GM23338 (cell line): ENCODE measurements around the gene ZNF277. TPM values are rescaled to one million over a fixed set of nuclear protein-coding genes. Genes with fewer than 3 reads are reported as not detected.

Experiments used
- ATAC-seq: fragments of 200-7000 bp; cut with Tn5 transposase; 3 replicates; pipeline ENCODE4 v1.9.1; 2020
- DNase-seq: peaks from one replicate; pipeline ENCODE4 v3.0.0-alpha.2; 2015; ENCODE audit warnings: low spot score
- H2AFZ ChIP-seq: fragments of 200-600 bp; sonication (generic); 2 replicates; pipeline ENCODE4 v1.8.0; 2016; ENCODE audit warnings: antibody characterized with exemption, mild to moderate bottlenecking, moderate library complexity
- H3F3A ChIP-seq: fragments of 200-600 bp; sonication (generic); replicated peaks from 2 replicates; pipeline ENCODE4 v1.8.0; 2017; ENCODE audit warnings: antibody characterized with exemption, mixed run types, low read depth
- H3K27ac ChIP-seq: fragments of 200-600 bp; sonication (generic); 2 replicates; pipeline ENCODE4 v1.6.1; 2016; ENCODE audit warnings: low read depth
- H3K27me3 ChIP-seq: fragments of 200-600 bp; sonication (generic); 2 replicates; pipeline ENCODE4 v1.8.0; 2016; ENCODE audit warnings: mild to moderate bottlenecking, mixed run types, moderate library complexity; ENCODE audit not compliant: insufficient read depth
- H3K36me3 ChIP-seq: fragments of 200-600 bp; sonication (generic); 2 replicates; pipeline ENCODE4 v1.8.0; 2016; ENCODE audit warnings: mild to moderate bottlenecking; ENCODE audit not compliant: insufficient read depth
- H3K4me1 ChIP-seq: fragments of 200-600 bp; sonication (generic); 2 replicates; pipeline ENCODE4 v1.8.0; 2016; ENCODE audit warnings: mild to moderate bottlenecking, moderate library complexity; ENCODE audit not compliant: insufficient read depth
- H3K4me2 ChIP-seq: fragments of 200-600 bp; sonication (generic); 2 replicates; pipeline ENCODE4 v1.7.1; 2017; ENCODE audit warnings: mixed run types
- H3K4me3 ChIP-seq: fragments of 200-600 bp; sonication (generic); 2 replicates; pipeline ENCODE4 v1.6.1; 2016; ENCODE audit warnings: mixed run types
- H3K79me2 ChIP-seq: fragments of 200-600 bp; sonication (generic); replicated peaks from 2 replicates; pipeline ENCODE4 v1.8.0; 2017; ENCODE audit warnings: mild to moderate bottlenecking; ENCODE audit not compliant: insufficient read depth
- H3K9me2 ChIP-seq: fragments of 200-600 bp; sonication (generic); 2 replicates; pipeline ENCODE4 v1.8.0; 2017; ENCODE audit not compliant: insufficient read depth
- H4K20me1 ChIP-seq: fragments of 200-600 bp; sonication (generic); replicated peaks from 2 replicates; pipeline ENCODE4 v1.8.0; 2017; ENCODE audit warnings: mild to moderate bottlenecking; ENCODE audit not compliant: insufficient read depth
- H3K27ac Mint-ChIP-seq: 2 replicates; pipeline ENCODE4 v1.8.0; 2020; ENCODE audit warnings: inconsistent platforms, mild to moderate bottlenecking, moderate library complexity, mixed read lengths
- H3K27me3 Mint-ChIP-seq: 3 replicates; pipeline ENCODE4 v1.8.0; 2022; ENCODE audit warnings: low read depth, mild to moderate bottlenecking, moderate library complexity, mixed read lengths, inconsistent platforms; ENCODE audit not compliant: insufficient read depth, poor library complexity
- H3K36me3 Mint-ChIP-seq: 3 replicates; pipeline ENCODE4 v1.8.0; 2021; ENCODE audit warnings: low read depth, mild to moderate bottlenecking, inconsistent platforms, moderate library complexity, mixed read lengths
- H3K4me1 Mint-ChIP-seq: 3 replicates; pipeline ENCODE4 v1.8.0; 2020; ENCODE audit warnings: mild to moderate bottlenecking, inconsistent platforms, mixed read lengths
- H3K4me3 Mint-ChIP-seq: 3 replicates; pipeline ENCODE4 v1.8.0; 2021; ENCODE audit warnings: moderate library complexity, mild to moderate bottlenecking, inconsistent platforms, mixed read lengths
- H3K9me3 Mint-ChIP-seq: 3 replicates; pipeline ENCODE4 v1.8.0; 2020; ENCODE audit warnings: moderate library complexity, mild to moderate bottlenecking, inconsistent platforms, mixed read lengths
- CREB1 ChIP-seq: fragments of 250-450 bp; sonication (Bioruptor Pico); IDR thresholded peaks from 2 replicates; pipeline ENCODE4 v1.5.0; 2020; ENCODE audit warnings: low read depth, mild to moderate bottlenecking, moderate library complexity
- EZH2 ChIP-seq: fragments of 200-600 bp; sonication (generic); IDR thresholded peaks from one replicate; pipeline ENCODE4 v1.8.0; 2017; ENCODE audit warnings: antibody characterized with exemption, mild to moderate bottlenecking, low read depth; ENCODE audit not compliant: unreplicated experiment
- EZH2phosphoT487 ChIP-seq: fragments of 200-600 bp; sonication (generic); IDR thresholded peaks from one replicate; pipeline ENCODE4 v1.8.1; 2018; ENCODE audit warnings: antibody characterized with exemption; ENCODE audit not compliant: unreplicated experiment
- JUNB ChIP-seq: IDR thresholded peaks from one replicate; pipeline ENCODE4 v1.6.1; 2016; ENCODE audit warnings: antibody characterized with exemption; ENCODE audit not compliant: unreplicated experiment
- NANOG ChIP-seq: IDR thresholded peaks from 2 replicates; pipeline ENCODE4 v1.6.1; 2016; ENCODE audit warnings: antibody characterized with exemption, borderline replicate concordance
- POLR2AphosphoS5 ChIP-seq: IDR thresholded peaks from 2 replicates; pipeline ENCODE4 v1.6.1; 2016; ENCODE audit warnings: antibody characterized with exemption, low read depth
- REST ChIP-seq: IDR thresholded peaks from one replicate; pipeline ENCODE4 v1.6.1; 2018; ENCODE audit warnings: antibody characterized with exemption; ENCODE audit not compliant: unreplicated experiment
- STAT1 ChIP-seq: IDR thresholded peaks from one replicate; pipeline ENCODE4 v1.6.1; 2016; ENCODE audit warnings: antibody characterized with exemption; ENCODE audit not compliant: unreplicated experiment
- ZNF114 ChIP-seq: fragments of 250-450 bp; sonication (Bioruptor Pico); IDR thresholded peaks from 2 replicates; pipeline ENCODE4 v1.5.0; 2020; ENCODE audit warnings: mild to moderate bottlenecking, moderate library complexity
- ZNF331 ChIP-seq: fragments of 250-450 bp; sonication (Bioruptor Pico); IDR thresholded peaks from 2 replicates; pipeline ENCODE4 v1.5.0; 2020; ENCODE audit warnings: low read depth, mild to moderate bottlenecking, moderate library complexity
- ZNF462 ChIP-seq: fragments of 250-450 bp; sonication (Bioruptor Pico); IDR thresholded peaks from 2 replicates; pipeline ENCODE4 v1.5.0; 2020; ENCODE audit warnings: mild to moderate bottlenecking, moderate library complexity
- polyA plus RNA-seq: library from polyadenylated mRNA; unstranded; fragments of >200 nt; fragmentation: Nextera tagmentation; extraction: Ambion mirVana; gene quantifications from 2 replicates; pipeline ENCODE4 v1.2.1, GENCODE V29; 2016
- total RNA-seq: library from RNA; depleted of rRNA; stranded (reverse); fragments of >200 nt; shearing (Covaris generic); gene quantifications from 2 replicates; pipeline ENCODE4 v1.2.3, GENCODE V29; 2014
- TF ChIP-seq, protein P1 (sequence below), 2 experiments: fragments of 200-600 bp in 1 of 2; sonication (generic) in 1 of 2; conservative IDR thresholded peaks; 2 replicates each; pipeline versions ENCODE4 v1.5.1 to v1.6.1; 2016 to 2017; ENCODE audit warnings: antibody characterized with exemption in 2 of 2, low read depth in 2 of 2, mild to moderate bottlenecking in 2 of 2, moderate library complexity in 1 of 2
- TF ChIP-seq, protein P2 (sequence below): IDR thresholded peaks from 2 replicates; pipeline ENCODE4 v1.6.1; 2016; ENCODE audit warnings: antibody characterized with exemption

The ZNF277 gene
- total and polyA plus RNA-seq, 2 experiments from 2014 or later: 25.4 to 28.9 TPM

- H3K27ac Mint-ChIP-seq: no peak overlapping the region
- Histone ChIP-seq H4K20me1 (no peaks in the 10 kb centered on the region), H3K4me3 (no peak overlapping the region), H3K4me2 (no peak overlapping the region), H2AFZ (no peak overlapping the region), H3K27ac (no peak overlapping the region), H3K27me3 (no peaks in the 10 kb centered on the region), H3K36me3 (no peaks in the 10 kb centered on the region), H3K4me1 (no peaks in the 10 kb centered on the region; the same call in 1 of the 2 replicates), H3K79me2 (no peaks in the 10 kb centered on the region), H3F3A (no peaks in the 10 kb centered on the region), H3K9me2 (no peaks in the 10 kb centered on the region)
- H3K4me1 Mint-ChIP-seq: peaks cover 7% of the 10 kb centered on the region; the same call in 2 of the 3 replicates
- H3K27me3 Mint-ChIP-seq: no peaks in the 10 kb centered on the region
- no peak overlapping the region for H3K4me3 Mint-ChIP-seq
- no peaks in the 10 kb centered on the region for H3K9me3 Mint-ChIP-seq
- H3K36me3 Mint-ChIP-seq: peaks cover 3% of the 10 kb centered on the region; the same call in 1 of the 3 replicates
- DNase-seq: no peak
- TF ChIP-seq EZH2phosphoT487: no peak
- TF ChIP-seq ZNF462 (CRISPR knock-in tag): no peak
- TF ChIP-seq REST: no peak
- TF ChIP-seq ZNF331 (CRISPR knock-in tag): no peak
- no peak for TF ChIP-seq EZH2
- TF ChIP-seq, protein P1, sequence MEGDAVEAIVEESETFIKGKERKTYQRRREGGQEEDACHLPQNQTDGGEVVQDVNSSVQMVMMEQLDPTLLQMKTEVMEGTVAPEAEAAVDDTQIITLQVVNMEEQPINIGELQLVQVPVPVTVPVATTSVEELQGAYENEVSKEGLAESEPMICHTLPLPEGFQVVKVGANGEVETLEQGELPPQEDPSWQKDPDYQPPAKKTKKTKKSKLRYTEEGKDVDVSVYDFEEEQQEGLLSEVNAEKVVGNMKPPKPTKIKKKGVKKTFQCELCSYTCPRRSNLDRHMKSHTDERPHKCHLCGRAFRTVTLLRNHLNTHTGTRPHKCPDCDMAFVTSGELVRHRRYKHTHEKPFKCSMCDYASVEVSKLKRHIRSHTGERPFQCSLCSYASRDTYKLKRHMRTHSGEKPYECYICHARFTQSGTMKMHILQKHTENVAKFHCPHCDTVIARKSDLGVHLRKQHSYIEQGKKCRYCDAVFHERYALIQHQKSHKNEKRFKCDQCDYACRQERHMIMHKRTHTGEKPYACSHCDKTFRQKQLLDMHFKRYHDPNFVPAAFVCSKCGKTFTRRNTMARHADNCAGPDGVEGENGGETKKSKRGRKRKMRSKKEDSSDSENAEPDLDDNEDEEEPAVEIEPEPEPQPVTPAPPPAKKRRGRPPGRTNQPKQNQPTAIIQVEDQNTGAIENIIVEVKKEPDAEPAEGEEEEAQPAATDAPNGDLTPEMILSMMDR (conservative IDR thresholded peaks at IDR 0.05; ENCODE audit: low read depth in 2 of 2): no peak
- TF ChIP-seq ZNF114 (CRISPR knock-in tag): no peak
- no peak for TF ChIP-seq POLR2AphosphoS5
- TF ChIP-seq CREB1 (CRISPR knock-in tag): no peak
- TF ChIP-seq STAT1: no peak
- TF ChIP-seq JUNB: no peak
- TF ChIP-seq, protein P2, sequence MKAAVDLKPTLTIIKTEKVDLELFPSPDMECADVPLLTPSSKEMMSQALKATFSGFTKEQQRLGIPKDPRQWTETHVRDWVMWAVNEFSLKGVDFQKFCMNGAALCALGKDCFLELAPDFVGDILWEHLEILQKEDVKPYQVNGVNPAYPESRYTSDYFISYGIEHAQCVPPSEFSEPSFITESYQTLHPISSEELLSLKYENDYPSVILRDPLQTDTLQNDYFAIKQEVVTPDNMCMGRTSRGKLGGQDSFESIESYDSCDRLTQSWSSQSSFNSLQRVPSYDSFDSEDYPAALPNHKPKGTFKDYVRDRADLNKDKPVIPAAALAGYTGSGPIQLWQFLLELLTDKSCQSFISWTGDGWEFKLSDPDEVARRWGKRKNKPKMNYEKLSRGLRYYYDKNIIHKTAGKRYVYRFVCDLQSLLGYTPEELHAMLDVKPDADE: no peak
- no peak for TF ChIP-seq NANOG
- ATAC-seq: no peak
Measured at GRCh38 chr7:112296432-112296831, 89.9 kb downstream of the ZNF277 start.
